Breast epithelium (tissue), 4 donors: Measurements from ENCODE around the gene HOXB9. TPM values are rescaled to one million over a fixed set of nuclear protein-coding genes. Genes with fewer than 3 reads are reported as not detected.

ENCODE experiments used
- DNase-seq, 2 donors: peaks; one replicate each; pipeline ENCODE4 v3.0.0-alpha.2; 2019; ENCODE audit warnings: low spot score in 2 of 2
- H3K27ac ChIP-seq, 2 donors: fragments of 200-600 bp; sonication (generic) in 1 of 2; one replicate each; pipeline ENCODE4 v1.5.1; 2016 to 2019; ENCODE audit warnings: mild to moderate bottlenecking in 1 of 2
- H3K27me3 ChIP-seq, 2 donors: fragments of 200-600 bp; sonication (generic) in 1 of 2; one replicate each; pipeline versions ENCODE4 v1.5.1 to v1.6.0; 2017 to 2019; ENCODE audit warnings: control low read depth in 1 of 2, mild to moderate bottlenecking in 1 of 2
- H3K36me3 ChIP-seq: fragments of 200-600 bp; one replicate; pipeline ENCODE4 v1.5.1; 2019
- H3K4me1 ChIP-seq, 2 donors: fragments of 200-600 bp; sonication (generic); one replicate each; pipeline ENCODE4 v1.5.1; 2016 to 2019; ENCODE audit warnings: control low read depth in 1 of 2
- H3K4me3 ChIP-seq, 3 donors: fragments of 200-600 bp; sonication (generic); 1 replicate in 2 of 3; 2 replicates in 1 of 3; pipeline ENCODE4 v1.5.1; 2016 to 2019; ENCODE audit warnings: mild to moderate bottlenecking in 3 of 3, moderate library complexity in 2 of 3
- H3K9me3 ChIP-seq, 2 donors: fragments of 200-600 bp; sonication (generic) in 1 of 2; one replicate each; pipeline ENCODE4 v1.5.1; 2016 to 2019; ENCODE audit warnings: control low read depth in 1 of 2
- CTCF ChIP-seq, 3 donors: fragments of 450-650 bp; IDR thresholded peaks; one replicate each; pipeline ENCODE4 v1.5.1; 2016 to 2017; ENCODE audit warnings: antibody characterized with exemption in 3 of 3, mild to moderate bottlenecking in 3 of 3, moderate library complexity in 3 of 3
- POLR2A ChIP-seq: fragments of 450-650 bp; IDR thresholded peaks from one replicate; pipeline ENCODE4 v1.6.1; 2016; ENCODE audit warnings: antibody characterized with exemption, mild to moderate bottlenecking, moderate library complexity
- POLR2AphosphoS5 ChIP-seq, 3 donors: sonication (generic); formaldehyde crosslinking; IDR thresholded peaks; one replicate each; pipeline ENCODE4 v1.6.1; 2017; ENCODE audit warnings: antibody characterized with exemption in 3 of 3
- intact Hi-C: fragments of 100-400 bp; cut with DNase I; formaldehyde crosslinking; loops from one replicate; pipeline ENCODE4 v1.15.1; 2023; ENCODE audit warnings: low total_unique reads
- total RNA-seq, 3 donors: library from RNA; depleted of rRNA; stranded (reverse); fragments of >200 nt; gene quantifications; one replicate each; pipeline ENCODE4 v1.1.0, GENCODE V29; 2016

Gene HOXB9
- total RNA-seq, 3 donors from 2014 or later: 0.32 to 0.44 (median 0.33) TPM

- Histone ChIP-seq H3K27me3 (peaks cover 0 to 73% of the 10 kb centered on the region in 2 donors), H3K27ac (peak within 1 kb of the TSS; percentile 73 to 94), H3K36me3 (no peaks in the 10 kb centered on the region), H3K4me3 (peak within 1 kb of the TSS; percentile 49 to 81 (median 57)), H3K9me3 (no peaks in the 10 kb centered on the region), H3K4me1 (peaks cover 0 to 7% of the 10 kb centered on the region in 2 donors)
- peak in 1 of 2 donors; percentile 52 for DNase-seq
- intact Hi-C loops: loop anchor here (5.0 kb wide), 1 partner anchor 36 kb away; no protein-coding TSS in a partner anchor
- TF ChIP-seq CTCF (IDR thresholded peaks at IDR 0.05): no peak
- no peak for TF ChIP-seq POLR2A
- no peak for TF ChIP-seq POLR2AphosphoS5 (IDR thresholded peaks at IDR 0.05)
Measured at GRCh38 chr17:48577946-48578615, 48.1 kb downstream of the HOXB9 start, which contains the start of gene HOXB4. TSS of gene HOXB4 (minus strand) at chr17:48578350. CDS start at chr17:48578319, 31 bp downstream.

GRCh38 chr17:48577330-48577945, 48.7 kb downstream of the HOXB9 start:
- no peak for DNase-seq
- TF ChIP-seq CTCF (IDR thresholded peaks at IDR 0.05) (no peak), POLR2AphosphoS5 (IDR thresholded peaks at IDR 0.05) (no peak), POLR2A (no peak)
- no peaks in the 10 kb centered on the region for H3K9me3 ChIP-seq
- peaks cover 0 to 67% of the 10 kb centered on the region in 2 donors for H3K27me3 ChIP-seq
- intact Hi-C loops: loop anchor here (5.0 kb wide), 1 partner anchor 35 kb away; no protein-coding TSS in a partner anchor
- H3K27ac ChIP-seq: peak overlapping the region; percentile 73 to 94
- peaks cover 0 to 7% of the 10 kb centered on the region in 2 donors for H3K4me1 ChIP-seq
- H3K4me3 ChIP-seq: peak overlapping the region; percentile 49 to 81 (median 57)
- no peaks in the 10 kb centered on the region for H3K36me3 ChIP-seq

GRCh38 chr17:48576479-48577309, 49.5 kb downstream of the HOXB9 start:
- no peaks in the 10 kb centered on the region for H3K36me3 ChIP-seq
- no peaks in the 10 kb centered on the region for H3K9me3 ChIP-seq
- intact Hi-C loops: loop anchor here (5.0 kb wide), 1 partner anchor 34 kb away; no protein-coding TSS in a partner anchor
- H3K4me3 ChIP-seq: peak overlapping the region; percentile 49 to 81 (median 57)
- H3K27ac ChIP-seq: peak overlapping the region; percentile 71 to 94
- H3K27me3 ChIP-seq: peaks cover 0 to 59% of the 10 kb centered on the region in 2 donors
- peak in 2 of 3 donors; percentile 27 to 60 for TF ChIP-seq POLR2AphosphoS5 (IDR thresholded peaks at IDR 0.05)
- TF ChIP-seq CTCF (IDR thresholded peaks at IDR 0.05): no peak
- DNase-seq: peak in 1 of 2 donors; percentile 58
- H3K4me1 ChIP-seq: peaks cover 0 to 7% of the 10 kb centered on the region in 2 donors

- H3K27ac ChIP-seq: peak overlapping the region; percentile 71 to 94
- intact Hi-C loops: loop anchor here (5.0 kb wide), 1 partner anchor 34 kb away; no protein-coding TSS in a partner anchor
- TF ChIP-seq CTCF (IDR thresholded peaks at IDR 0.05) (no peak), POLR2A (no peak), POLR2AphosphoS5 (IDR thresholded peaks at IDR 0.05) (no peak)
- H3K36me3 ChIP-seq: no peaks in the 10 kb centered on the region
- peak overlapping the region; percentile 49 to 81 (median 57) for H3K4me3 ChIP-seq
- H3K9me3 ChIP-seq: no peaks in the 10 kb centered on the region
- H3K27me3 ChIP-seq: peaks cover 0 to 51% of the 10 kb centered on the region in 2 donors
- peaks cover 0 to 7% of the 10 kb centered on the region in 2 donors for H3K4me1 ChIP-seq
- no peak for DNase-seq
Measured at GRCh38 chr17:48575673-48576478, 50.3 kb downstream of the HOXB9 start.
